ENCODE data around the gene S1PR4.

DNA sequence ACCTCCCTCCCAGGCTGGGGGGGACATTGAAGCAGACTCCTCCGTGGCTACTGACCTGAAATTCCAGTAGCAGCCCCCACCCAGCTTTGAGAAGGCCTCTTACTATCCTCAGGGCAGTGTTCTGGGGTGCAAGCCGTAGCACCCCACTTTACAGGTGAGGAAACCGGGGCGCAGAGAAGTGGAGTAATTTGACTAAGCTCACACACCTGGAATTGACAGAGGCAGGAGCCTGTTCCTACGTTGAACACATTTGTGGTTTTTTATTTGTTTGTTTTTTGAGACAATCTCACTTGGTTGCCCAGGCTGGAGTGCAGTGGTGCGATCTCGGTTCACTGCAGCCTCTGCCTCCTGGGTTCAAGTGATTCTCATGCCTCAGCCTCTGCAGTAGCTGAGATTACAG lies 14.6 kb upstream of the S1PR4 start:
- TF ChIP-seq, protein P1, sequence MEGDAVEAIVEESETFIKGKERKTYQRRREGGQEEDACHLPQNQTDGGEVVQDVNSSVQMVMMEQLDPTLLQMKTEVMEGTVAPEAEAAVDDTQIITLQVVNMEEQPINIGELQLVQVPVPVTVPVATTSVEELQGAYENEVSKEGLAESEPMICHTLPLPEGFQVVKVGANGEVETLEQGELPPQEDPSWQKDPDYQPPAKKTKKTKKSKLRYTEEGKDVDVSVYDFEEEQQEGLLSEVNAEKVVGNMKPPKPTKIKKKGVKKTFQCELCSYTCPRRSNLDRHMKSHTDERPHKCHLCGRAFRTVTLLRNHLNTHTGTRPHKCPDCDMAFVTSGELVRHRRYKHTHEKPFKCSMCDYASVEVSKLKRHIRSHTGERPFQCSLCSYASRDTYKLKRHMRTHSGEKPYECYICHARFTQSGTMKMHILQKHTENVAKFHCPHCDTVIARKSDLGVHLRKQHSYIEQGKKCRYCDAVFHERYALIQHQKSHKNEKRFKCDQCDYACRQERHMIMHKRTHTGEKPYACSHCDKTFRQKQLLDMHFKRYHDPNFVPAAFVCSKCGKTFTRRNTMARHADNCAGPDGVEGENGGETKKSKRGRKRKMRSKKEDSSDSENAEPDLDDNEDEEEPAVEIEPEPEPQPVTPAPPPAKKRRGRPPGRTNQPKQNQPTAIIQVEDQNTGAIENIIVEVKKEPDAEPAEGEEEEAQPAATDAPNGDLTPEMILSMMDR (IDR thresholded peaks at IDR 0.05; ENCODE audit: low read length), result no peak
- no peak for TF ChIP-seq EZH2 (optimal IDR thresholded peaks at IDR 0.05; ENCODE audit: low read depth, low read length)
